ENCODE data around the gene HOXB2.

DNA sequence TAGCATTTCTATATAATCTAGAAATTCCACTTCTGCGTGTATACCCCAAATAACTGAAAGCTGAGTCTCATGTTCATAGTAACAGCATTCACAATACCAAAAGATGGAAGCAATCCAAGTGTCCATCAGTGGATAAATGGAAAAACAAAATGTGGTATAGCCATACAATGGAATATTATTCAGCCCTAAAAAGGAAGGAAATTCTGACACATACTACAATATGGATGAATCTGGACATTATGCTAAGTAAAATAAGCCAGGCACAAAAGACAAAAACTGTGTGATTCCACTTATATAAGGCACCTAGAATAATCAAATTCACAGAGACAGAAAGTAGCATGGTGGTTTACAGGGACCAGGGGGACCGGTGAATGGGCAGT is 34.5 kb downstream of the HOXB2 start:
- TF ChIP-seq, protein P1, sequence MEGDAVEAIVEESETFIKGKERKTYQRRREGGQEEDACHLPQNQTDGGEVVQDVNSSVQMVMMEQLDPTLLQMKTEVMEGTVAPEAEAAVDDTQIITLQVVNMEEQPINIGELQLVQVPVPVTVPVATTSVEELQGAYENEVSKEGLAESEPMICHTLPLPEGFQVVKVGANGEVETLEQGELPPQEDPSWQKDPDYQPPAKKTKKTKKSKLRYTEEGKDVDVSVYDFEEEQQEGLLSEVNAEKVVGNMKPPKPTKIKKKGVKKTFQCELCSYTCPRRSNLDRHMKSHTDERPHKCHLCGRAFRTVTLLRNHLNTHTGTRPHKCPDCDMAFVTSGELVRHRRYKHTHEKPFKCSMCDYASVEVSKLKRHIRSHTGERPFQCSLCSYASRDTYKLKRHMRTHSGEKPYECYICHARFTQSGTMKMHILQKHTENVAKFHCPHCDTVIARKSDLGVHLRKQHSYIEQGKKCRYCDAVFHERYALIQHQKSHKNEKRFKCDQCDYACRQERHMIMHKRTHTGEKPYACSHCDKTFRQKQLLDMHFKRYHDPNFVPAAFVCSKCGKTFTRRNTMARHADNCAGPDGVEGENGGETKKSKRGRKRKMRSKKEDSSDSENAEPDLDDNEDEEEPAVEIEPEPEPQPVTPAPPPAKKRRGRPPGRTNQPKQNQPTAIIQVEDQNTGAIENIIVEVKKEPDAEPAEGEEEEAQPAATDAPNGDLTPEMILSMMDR (IDR thresholded peaks at IDR 0.05): no peak
- TF ChIP-seq POLR2A (IDR thresholded peaks at IDR 0.05): no peak

Data from testis (tissue), 2 donors.